ENCODE data around the gene FREY1. TPM values are rescaled to one million over a fixed set of nuclear protein-coding genes. Genes with fewer than 3 reads are reported as not detected.

FREY1 gene
- total RNA-seq, 1 donor from 2014 or later: 0.53 TPM

- intact Hi-C loops (cut with DNase I): no loop called here
- no peak overlapping the region for H3K4me3 ChIP-seq
- no peaks in the 10 kb centered on the region for H3K4me1 ChIP-seq
- H3K9me3 ChIP-seq: no peaks in the 10 kb centered on the region
- H3K36me3 ChIP-seq: peaks cover 33% of the 10 kb centered on the region
- H3K27me3 ChIP-seq (ENCODE audit: low read depth): no peaks in the 10 kb centered on the region
- no peak for TF ChIP-seq CTCF (IDR thresholded peaks at IDR 0.05)
- ATAC-seq (no peak), DNase-seq (no peak)
- H3K27ac ChIP-seq: no peak overlapping the region
Measured at GRCh38 chr11:45884596-45885185, 22.4 kb downstream of the FREY1 start.

GRCh38 chr11:45881708-45882368, 25.2 kb downstream of the FREY1 start:
- intact Hi-C loops (cut with DNase I): no loop called here
- Histone ChIP-seq H3K36me3 (peaks cover 58% of the 10 kb centered on the region), H3K4me3 (no peak overlapping the region)

GRCh38 chr11:45880772-45881570, 26.1 kb downstream of the FREY1 start:
- Histone ChIP-seq H3K36me3 (peaks cover 67% of the 10 kb centered on the region), H3K4me1 (no peaks in the 10 kb centered on the region), H3K27ac (no peak overlapping the region), H3K9me3 (no peaks in the 10 kb centered on the region), H3K4me3 (no peak overlapping the region), H3K27me3 (ENCODE audit: low read depth) (no peaks in the 10 kb centered on the region)
- no peak for TF ChIP-seq CTCF (IDR thresholded peaks at IDR 0.05)
- DNase-seq (no peak), ATAC-seq (no peak)
- intact Hi-C loops (cut with DNase I): no loop called here

More at GRCh38 chr11:45881708-45882368, 25.2 kb downstream of the FREY1 start:
- no peak overlapping the region for H3K27ac ChIP-seq
- no peaks in the 10 kb centered on the region for H3K4me1 ChIP-seq
- no peaks in the 10 kb centered on the region for H3K27me3 ChIP-seq (ENCODE audit: low read depth)
- DNase-seq (no peak), ATAC-seq (no peak)
- TF ChIP-seq CTCF (IDR thresholded peaks at IDR 0.05): no peak
- no peaks in the 10 kb centered on the region for H3K9me3 ChIP-seq

- TF ChIP-seq CTCF (IDR thresholded peaks at IDR 0.05): no peak
- Histone ChIP-seq H3K4me3 (no peak overlapping the region), H3K27me3 (ENCODE audit: low read depth) (no peaks in the 10 kb centered on the region), H3K27ac (no peak overlapping the region), H3K4me1 (no peaks in the 10 kb centered on the region), H3K9me3 (no peaks in the 10 kb centered on the region), H3K36me3 (peaks cover 76% of the 10 kb centered on the region)
- intact Hi-C loops (cut with DNase I): no loop called here
- DNase-seq: no peak
- ATAC-seq: no peak
Measured at GRCh38 chr11:45879803-45880686, 27.0 kb downstream of the FREY1 start.

- DNase-seq (no peak), ATAC-seq (no peak)
- no peaks in the 10 kb centered on the region for H3K27me3 ChIP-seq (ENCODE audit: low read depth)
- peaks cover 97% of the 10 kb centered on the region for H3K36me3 ChIP-seq
- intact Hi-C loops (cut with DNase I): no loop called here
- no peaks in the 10 kb centered on the region for H3K4me1 ChIP-seq
- no peak overlapping the region for H3K4me3 ChIP-seq
- H3K9me3 ChIP-seq: no peaks in the 10 kb centered on the region
- H3K27ac ChIP-seq: no peak overlapping the region
- no peak for TF ChIP-seq CTCF (IDR thresholded peaks at IDR 0.05)
Measured at GRCh38 chr11:45877845-45878244, 29.2 kb downstream of the FREY1 start.

Data from lower lobe of right lung (tissue), 2 donors.